ENCODE measurements around the gene GPR143. TPM values are rescaled to one million over a fixed set of nuclear protein-coding genes. Genes with fewer than 3 reads are reported as not detected.
"Not testable (repeated sequence)": the region's sequence is repeated elsewhere in the genome, so short reads cannot be mapped to it uniquely, and the experiment has no call there.

The GPR143 gene
- total RNA-seq (under 1 TPM in 2 of 10 donors, not detected in 8; 0.30 to 0.58 TPM), polyA plus RNA-seq (under 1 TPM in 1 of 2 donors, not detected in 1; 0.06 TPM)
- long read RNA-seq, donor 1, result 0 reads
- long read RNA-seq, donor 2, result 0 reads
- long read RNA-seq, donor 3, result 0 reads

- intact Hi-C loops (cut with DNase I), result no loop called here
- Histone ChIP-seq H3K9me3 (no peaks in the 10 kb centered on the region), H3K4me3 (no peak within 1 kb of the TSS), H3K27me3 (peaks cover 0 to 58% (median 11%) of the 10 kb centered on the region in 7 donors), H3K36me3 (no peaks in the 10 kb centered on the region), H3K4me1 (peaks cover 0 to 9% (median 0%) of the 10 kb centered on the region in 9 donors), H3K27ac (no peak within 1 kb of the TSS)
- no peak for TF ChIP-seq CTCF (IDR thresholded peaks at IDR 0.05)
- no peak for DNase-seq
- 25 to 28% methylated on average over 5 to 25 of the region's 26 CpGs for WGBS, 2 donors
- no peak for ATAC-seq
Measured at GRCh38 chrX:9765737-9766097, at the start of gene GPR143. Gene GPR143 (minus strand): TSS chrX:9765847. CDS start chrX:9765817, 30 bp downstream.

- DNase-seq, H3K27me3 ChIP-seq: not testable (repeated sequence)
Measured at GRCh38 chrX:9811086-9811485, 45.4 kb upstream of the GPR143 start.

GRCh38 chrX:9809876-9810275 is 44.2 kb upstream of the GPR143 start:
- H3K4me3 ChIP-seq; H3K27ac ChIP-seq; H3K4me1 ChIP-seq; H3K27me3 ChIP-seq; H3K9me3 ChIP-seq; DNase-seq; intact Hi-C loops (cut with DNase I); ATAC-seq; H3K36me3 ChIP-seq: not testable (repeated sequence)
- WGBS, 2 donors, result 95% methylated on average over 5 of the region's 5 CpGs

More at GRCh38 chrX:9811086-9811485, 45.4 kb upstream of the GPR143 start:
- ATAC-seq; H3K9me3 ChIP-seq; H3K4me1 ChIP-seq; H3K36me3 ChIP-seq; H3K27ac ChIP-seq; H3K4me3 ChIP-seq; intact Hi-C loops (cut with DNase I): not testable (repeated sequence)
- 98 to 100% methylated on average over 3 of the region's 3 CpGs for WGBS, 2 donors

GRCh38 chrX:9807355-9808182 is 41.9 kb upstream of the GPR143 start:
- ATAC-seq (no peak), DNase-seq (no peak)
- Histone ChIP-seq H3K4me3 (no peak overlapping the region), H3K36me3 (no peaks in the 10 kb centered on the region), H3K27ac (no peak overlapping the region), H3K9me3 (no peaks in the 10 kb centered on the region), H3K4me1 (no peaks in the 10 kb centered on the region), H3K27me3 (no peaks in the 10 kb centered on the region)
- intact Hi-C loops (cut with DNase I), result no loop called here
- 68 to 87% methylated on average over 14 of the region's 14 CpGs for WGBS, 2 donors
- no peak for TF ChIP-seq CTCF (IDR thresholded peaks at IDR 0.05)

GRCh38 chrX:9805956-9806355 is 40.3 kb upstream of the GPR143 start:
- Histone ChIP-seq H3K27me3 (no peaks in the 10 kb centered on the region), H3K9me3 (peaks cover 0 to 1% (median 0%) of the 10 kb centered on the region in 11 donors), H3K4me1 (no peaks in the 10 kb centered on the region), H3K4me3 (no peak overlapping the region), H3K27ac (no peak overlapping the region), H3K36me3 (no peaks in the 10 kb centered on the region)
- TF ChIP-seq CTCF (IDR thresholded peaks at IDR 0.05), result no peak
- ATAC-seq (no peak), DNase-seq (no peak)
- 96 to 98% methylated on average over 7 of the region's 7 CpGs for WGBS, 2 donors
- intact Hi-C loops (cut with DNase I), result no loop called here

Data from heart right ventricle (tissue), 16 donors.